SU-DHL-6 (cell line): Measurements from ENCODE around the gene DIAPH3.

Experiments
- CTCF ChIP-seq: fragments of 200-600 bp; sonication (generic); IDR thresholded peaks from one replicate; pipeline ENCODE4 v1.5.1; 2017; ENCODE audit warnings: antibody characterized with exemption, mild to moderate bottlenecking, low read length, moderate library complexity; ENCODE audit not compliant: insufficient read depth, poor library complexity, severe bottlenecking
- EZH2phosphoT487 ChIP-seq: fragments of 200-600 bp; sonication (generic), shearing (Covaris generic); conservative IDR thresholded peaks from 2 replicates; pipeline ENCODE4 v1.6.1; 2018; ENCODE audit warnings: mild to moderate bottlenecking, antibody characterized with exemption, low read length, moderate library complexity, mixed read lengths

GRCh38 chr13:60111691-60112090 lies 52.0 kb downstream of the DIAPH3 start:
- TF ChIP-seq CTCF (no peak), EZH2phosphoT487 (no peak)
